Islet precursor cell (in vitro differentiated cells): Measurements from ENCODE around the gene PPP2R5E.
"Not testable (repeated sequence)": the region's sequence is repeated elsewhere in the genome, so short reads cannot be mapped to it uniquely, and the experiment has no call there.

ENCODE experiments used
- DNase-seq: peaks from one replicate; pipeline ENCODE4 v3.0.0-alpha.2; 2018

Gene PPP2R5E

GRCh38 chr14:63431466-63431865, 111.7 kb downstream of the PPP2R5E start:
- no peak for DNase-seq

GRCh38 chr14:63428486-63428885, 114.7 kb downstream of the PPP2R5E start:
- no peak for DNase-seq

DNA sequence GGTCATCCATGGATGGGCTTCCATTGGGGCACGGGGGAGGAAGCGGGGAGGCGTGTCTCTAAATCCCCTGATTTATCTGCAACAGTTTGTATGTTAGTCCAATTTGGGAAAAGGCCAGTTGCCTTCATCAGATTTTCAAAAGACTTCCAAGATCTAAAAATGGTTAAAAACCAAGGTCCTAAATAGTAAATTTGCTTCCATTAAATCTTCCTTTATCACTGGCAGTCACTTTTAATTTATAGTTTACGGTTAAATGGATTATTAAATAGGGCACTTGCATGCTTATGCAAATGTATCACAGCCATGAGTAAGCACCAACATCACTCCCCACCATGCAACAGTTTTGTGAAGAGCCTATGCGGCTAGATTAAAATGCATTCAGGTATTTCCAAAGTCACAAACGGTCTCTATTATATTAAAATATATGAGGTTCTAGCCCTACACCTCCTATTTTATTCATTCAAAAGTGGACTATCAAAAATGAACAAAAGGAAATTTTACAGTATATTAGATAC, 116.3 kb downstream of the PPP2R5E start:
- no peak for DNase-seq

GRCh38 chr14:63423889-63424288, 119.3 kb downstream of the PPP2R5E start:
- no peak for DNase-seq

DNA sequence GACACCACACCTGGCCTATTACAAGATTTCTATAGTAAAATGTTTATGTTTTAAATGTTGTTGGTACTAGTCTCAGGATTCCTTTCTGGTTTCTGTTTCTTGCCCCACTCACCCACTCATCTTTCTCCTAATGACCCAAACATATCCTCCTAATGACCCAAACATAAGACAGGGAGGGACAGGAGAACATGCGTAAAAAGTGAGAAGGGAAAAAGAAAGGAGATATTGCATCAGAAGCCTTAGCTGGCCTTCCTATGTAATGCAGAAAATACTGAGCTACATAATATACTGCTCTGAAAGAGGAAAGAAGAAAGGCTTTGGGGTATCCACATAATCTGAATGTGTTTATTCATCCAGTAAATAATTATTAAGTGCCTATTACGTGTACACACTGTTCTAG, 119.8 kb downstream of the PPP2R5E start:
- no peak for DNase-seq

DNA sequence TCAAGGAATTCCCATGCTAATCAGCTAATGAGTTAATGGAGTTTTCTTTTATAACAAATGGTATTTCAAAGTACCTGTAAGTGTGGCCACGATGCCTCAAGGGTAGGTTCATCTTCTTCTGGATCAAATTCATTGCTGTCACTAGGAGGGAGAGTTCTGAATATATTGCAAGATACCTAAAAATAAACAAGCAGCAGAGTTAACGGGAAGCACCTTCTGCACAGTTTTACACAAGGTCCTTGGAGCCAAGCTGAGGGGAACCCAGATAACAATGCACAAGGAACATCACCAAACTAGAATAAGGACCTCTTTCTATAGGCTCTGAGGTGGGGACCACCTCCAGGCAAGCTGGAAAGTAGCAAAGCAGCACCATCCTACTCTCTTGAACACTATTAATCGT, 121.3 kb downstream of the PPP2R5E start:
- no peak for DNase-seq

- no peak for DNase-seq
These were observed 122.0 kb downstream of the PPP2R5E start for GRCh38 chr14:63421226-63421625.

GRCh38 chr14:63418020-63418419, 125.2 kb downstream of the PPP2R5E start:
- no peak for DNase-seq

DNA sequence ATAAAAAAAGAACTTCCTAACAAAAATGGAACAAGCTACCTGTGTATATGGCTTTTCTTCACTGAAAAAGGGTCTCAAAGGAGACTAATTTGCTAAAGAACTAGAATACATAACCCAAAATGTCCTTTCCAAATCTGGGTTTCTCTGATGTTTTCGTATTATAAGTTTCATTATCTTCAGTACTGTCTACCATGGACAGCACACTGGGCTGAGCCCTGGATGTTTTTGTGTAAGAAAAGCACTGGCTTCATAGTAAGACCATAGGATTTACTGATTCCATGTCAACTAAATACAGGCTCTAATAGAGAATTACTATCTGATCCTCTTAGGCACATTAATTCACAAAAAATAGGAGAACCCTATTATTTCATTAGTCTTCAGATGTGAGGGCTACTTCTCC, 130.2 kb downstream of the PPP2R5E start:
- DNase-seq: no peak

- DNase-seq: no peak
These were observed 136.8 kb downstream of the PPP2R5E start for GRCh38 chr14:63406333-63406732.

- no peak for DNase-seq
These were observed 137.5 kb downstream of the PPP2R5E start for GRCh38 chr14:63405715-63406114.

DNA sequence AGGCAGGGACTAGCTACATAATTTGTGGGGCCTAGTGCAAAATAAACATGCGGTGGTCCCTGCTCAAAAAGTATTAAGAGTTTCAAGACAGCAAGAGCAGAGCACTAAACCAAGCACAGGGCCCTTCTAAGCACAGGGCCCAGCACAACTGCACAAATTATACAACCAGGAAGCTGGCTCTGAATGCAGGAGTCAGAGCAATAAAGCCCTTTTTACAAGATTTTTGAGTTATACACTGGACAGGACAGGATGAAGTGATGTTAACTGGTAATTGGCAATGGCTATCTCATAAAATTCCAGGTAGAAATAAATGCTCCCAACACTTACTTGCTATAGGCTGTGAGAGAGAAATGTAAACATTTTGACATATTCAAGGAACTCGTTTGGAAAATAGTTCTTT, 138.3 kb downstream of the PPP2R5E start:
- DNase-seq: no peak

DNA sequence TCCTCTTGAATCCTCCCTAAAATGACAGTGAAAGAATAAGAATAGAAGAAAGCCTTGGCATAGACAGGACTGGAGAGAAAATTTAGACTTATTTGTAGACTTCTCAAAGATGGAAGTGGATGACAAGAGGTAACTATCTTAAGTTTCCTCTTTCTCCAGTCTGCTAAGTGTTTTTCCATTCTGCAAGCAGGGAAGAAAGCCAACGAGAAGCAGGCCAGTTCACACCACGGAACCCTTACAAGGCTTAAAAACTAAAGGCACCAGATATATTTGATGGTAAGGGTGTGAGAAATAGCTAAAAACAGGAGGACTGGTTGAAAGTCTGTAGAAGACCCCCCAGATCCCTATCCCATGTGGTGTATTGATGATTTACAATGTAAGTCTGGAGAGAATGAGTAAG, 141.5 kb downstream of the PPP2R5E start:
- DNase-seq: no peak

GRCh38 chr14:63398952-63399351, 144.2 kb downstream of the PPP2R5E start:
- DNase-seq: no peak

- DNase-seq: no peak
These were observed 148.3 kb downstream of the PPP2R5E start for GRCh38 chr14:63394841-63395240.

DNA sequence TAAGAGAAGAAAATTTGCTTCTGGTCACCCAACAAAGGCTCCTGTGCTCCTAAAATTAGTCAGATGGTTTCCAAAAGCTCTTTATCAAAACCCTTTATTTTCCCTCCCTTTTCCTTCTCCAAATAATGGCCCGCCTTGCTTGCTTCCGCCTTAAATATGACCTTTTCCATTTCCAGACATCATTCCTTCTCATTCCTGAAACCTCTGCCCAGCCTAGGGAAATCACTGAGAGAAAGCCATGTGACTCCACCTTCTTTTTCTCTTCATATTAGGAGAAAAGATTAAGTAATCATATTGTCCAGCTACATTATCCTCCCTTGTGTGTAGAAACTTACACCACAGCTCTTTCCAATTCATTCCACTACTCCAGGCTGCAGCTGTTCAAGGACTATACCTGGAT, 148.7 kb downstream of the PPP2R5E start:
- no peak for DNase-seq

DNA sequence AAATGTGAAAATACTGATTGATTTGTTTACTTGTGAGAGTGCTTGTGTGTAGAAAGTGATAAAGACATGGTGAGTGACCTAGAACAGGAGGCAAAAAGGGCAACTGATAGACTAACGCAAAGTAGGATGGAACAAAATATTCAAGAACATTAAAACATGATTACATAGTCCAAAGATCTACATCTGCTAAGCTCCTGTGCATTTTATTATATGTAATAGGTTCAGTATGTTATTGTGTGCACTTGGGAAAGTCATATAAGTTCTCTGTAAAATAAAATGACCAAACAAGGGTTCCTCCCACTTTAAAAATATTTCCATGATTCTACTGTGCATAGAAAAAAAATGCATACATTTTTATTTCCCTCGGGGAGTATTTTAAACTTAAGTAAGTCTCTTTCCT, 150.2 kb downstream of the PPP2R5E start:
- DNase-seq: no peak

DNA sequence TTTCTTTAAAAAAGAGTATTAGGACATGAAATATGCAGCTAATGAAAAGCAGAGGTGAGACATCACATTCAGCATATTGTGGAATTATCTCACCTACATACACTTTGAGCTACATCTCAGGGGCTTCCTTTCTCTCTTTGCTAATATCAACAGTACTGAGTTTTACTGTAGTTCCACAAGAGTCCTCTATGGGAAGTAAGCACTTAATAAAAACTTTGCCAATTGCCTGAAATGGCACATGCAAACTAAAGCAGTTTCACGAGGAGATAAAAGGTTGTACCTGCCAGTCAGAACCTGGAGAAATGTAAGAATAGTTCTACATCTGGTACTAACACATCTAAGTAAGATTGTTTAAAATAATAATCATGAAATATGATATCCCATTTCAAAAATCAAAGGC, 150.9 kb downstream of the PPP2R5E start:
- no peak for DNase-seq

GRCh38 chr14:63388766-63389431, 154.3 kb downstream of the PPP2R5E start:
- DNase-seq: peak; percentile 75

DNA sequence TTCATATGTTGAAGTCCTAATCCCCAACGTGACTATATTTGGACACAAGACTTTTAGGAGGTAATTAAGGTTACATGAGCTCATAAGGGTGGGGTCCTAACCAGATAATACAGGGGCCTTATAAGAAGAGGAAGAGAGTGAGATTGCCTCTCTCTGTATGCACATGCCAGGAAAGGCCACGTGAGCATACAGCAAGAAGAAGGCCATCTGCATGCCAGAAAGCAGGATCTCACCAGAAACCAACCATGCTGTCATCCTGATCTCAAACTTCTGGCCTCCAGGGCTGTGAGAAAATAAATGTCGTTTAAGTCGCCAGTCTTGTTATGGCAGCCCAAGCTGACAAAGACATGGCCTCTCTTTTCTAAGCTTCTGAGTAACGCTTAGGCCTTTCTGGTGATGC, 155.5 kb downstream of the PPP2R5E start:
- no peak for DNase-seq

GRCh38 chr14:63383776-63384367, 159.3 kb downstream of the PPP2R5E start:
- no peak for DNase-seq

DNA sequence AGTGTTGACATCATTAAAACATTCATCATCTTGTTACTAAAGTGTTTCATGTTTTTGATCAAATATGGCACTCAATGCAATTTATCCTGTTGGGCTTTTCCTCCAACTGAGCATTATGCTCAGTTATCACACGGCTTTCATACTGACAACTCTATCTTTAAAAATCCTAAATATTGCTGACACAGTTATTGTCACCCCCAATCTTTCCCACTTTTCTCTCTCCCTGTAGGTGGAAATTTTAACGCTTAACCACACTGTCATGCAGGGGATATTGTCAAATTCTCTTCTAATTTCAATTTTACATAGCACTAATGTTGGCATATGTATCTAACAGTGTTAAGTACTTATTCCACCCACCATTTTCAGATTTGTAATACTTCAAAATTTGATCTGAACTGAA, 164.7 kb downstream of the PPP2R5E start:
- DNase-seq: no peak

DNA sequence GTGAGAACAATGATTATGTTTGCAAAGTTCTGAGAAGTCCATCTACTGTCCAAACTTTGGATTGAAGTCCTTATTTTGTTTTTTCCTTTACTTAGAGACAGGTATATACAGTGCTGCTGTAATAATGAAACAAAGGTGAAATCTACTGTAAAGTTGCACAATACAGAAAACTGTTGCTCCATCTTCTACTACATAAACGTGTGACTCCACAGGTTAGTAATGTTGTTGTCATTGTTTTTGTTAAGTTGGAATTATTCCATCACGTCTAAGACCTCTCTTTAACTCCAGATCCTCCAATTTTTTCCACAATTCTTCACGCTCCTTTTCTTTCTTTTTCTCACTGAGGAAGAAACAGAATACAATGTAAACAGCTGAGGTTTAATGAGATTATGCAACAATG, 167.4 kb downstream of the PPP2R5E start:
- DNase-seq: no peak

GRCh38 chr14:63371613-63372012, 171.6 kb downstream of the PPP2R5E start:
- DNase-seq: not testable (repeated sequence)

DNA sequence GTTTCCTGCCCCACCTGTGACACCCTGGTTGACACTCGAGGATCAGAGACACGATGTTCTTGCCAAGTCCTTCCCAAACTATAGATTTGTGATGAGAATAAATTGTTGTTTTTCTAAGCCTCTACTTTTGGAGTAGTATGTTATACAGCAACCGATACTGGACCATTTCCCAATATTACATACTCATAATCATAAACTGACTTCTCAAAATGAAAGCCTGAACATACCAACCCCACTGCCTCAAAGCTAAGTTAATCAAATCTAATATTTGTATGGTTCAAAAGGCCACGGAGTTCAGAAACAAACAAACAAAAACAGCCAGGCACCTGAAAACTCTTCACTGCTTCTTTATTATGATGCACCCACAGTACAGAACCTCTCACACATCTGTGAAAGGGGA, 172.1 kb downstream of the PPP2R5E start:
- DNase-seq: no peak
